Endothelial cell of umbilical vein (primary cell): ENCODE results near the gene URAD.

Experiments used
- CTCF ChIP-seq, 2 donors: IDR thresholded peaks; 1 replicate in 1 of 2; 2 replicates in 1 of 2; pipeline ENCODE4 v1.5.1; 2011; ENCODE audit warnings: low read length in 2 of 2, mild to moderate bottlenecking in 2 of 2, moderate library complexity in 2 of 2, control low read depth in 1 of 2, inconsistent platforms in 1 of 2, low read depth in 1 of 2; ENCODE audit not compliant: insufficient read depth in 1 of 2; ENCODE audit errors: extremely low read depth in 1 of 2
- MAX ChIP-seq: IDR thresholded peaks from 2 replicates; pipeline ENCODE4 v1.6.1; 2011; ENCODE audit not compliant: insufficient read depth, insufficient read length

- TF ChIP-seq MAX (no peak), CTCF (IDR thresholded peaks at IDR 0.05; ENCODE audit: extremely low read depth in 1 of 2, insufficient read depth in 1 of 2, low read depth in 1 of 2, low read length in 2 of 2) (no peak)
Observed at GRCh38 chr13:27967203-27967735, 21.2 kb downstream of the URAD start.
